HG03060 (cell line): ENCODE results near the gene SERTAD2.

Experiments used
- ATAC-seq: cut with Tn5 transposase; IDR thresholded peaks from one replicate; pipeline ENCODE4 v1.9.1; 2021; ENCODE audit warnings: low read depth, moderate number of reproducible peaks; ENCODE audit not compliant: unreplicated experiment

The SERTAD2 gene

DNA sequence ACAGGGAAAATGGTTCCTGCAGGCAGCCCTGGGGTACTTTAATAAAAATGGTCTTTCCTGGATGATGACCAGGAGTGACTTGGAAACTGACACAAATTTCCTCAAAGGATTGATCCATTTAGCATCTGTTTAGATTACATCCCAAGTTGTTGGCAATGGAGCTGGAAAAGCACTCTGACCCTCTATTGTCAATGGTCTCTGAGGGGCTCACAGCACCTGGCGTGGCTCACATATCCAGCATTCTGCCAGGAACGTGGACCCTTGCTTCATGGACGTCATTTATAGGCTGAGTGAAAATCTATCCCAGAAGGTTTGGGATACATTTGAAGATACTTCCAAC lies 43.8 kb downstream of the SERTAD2 start:
- ATAC-seq: no peak

DNA sequence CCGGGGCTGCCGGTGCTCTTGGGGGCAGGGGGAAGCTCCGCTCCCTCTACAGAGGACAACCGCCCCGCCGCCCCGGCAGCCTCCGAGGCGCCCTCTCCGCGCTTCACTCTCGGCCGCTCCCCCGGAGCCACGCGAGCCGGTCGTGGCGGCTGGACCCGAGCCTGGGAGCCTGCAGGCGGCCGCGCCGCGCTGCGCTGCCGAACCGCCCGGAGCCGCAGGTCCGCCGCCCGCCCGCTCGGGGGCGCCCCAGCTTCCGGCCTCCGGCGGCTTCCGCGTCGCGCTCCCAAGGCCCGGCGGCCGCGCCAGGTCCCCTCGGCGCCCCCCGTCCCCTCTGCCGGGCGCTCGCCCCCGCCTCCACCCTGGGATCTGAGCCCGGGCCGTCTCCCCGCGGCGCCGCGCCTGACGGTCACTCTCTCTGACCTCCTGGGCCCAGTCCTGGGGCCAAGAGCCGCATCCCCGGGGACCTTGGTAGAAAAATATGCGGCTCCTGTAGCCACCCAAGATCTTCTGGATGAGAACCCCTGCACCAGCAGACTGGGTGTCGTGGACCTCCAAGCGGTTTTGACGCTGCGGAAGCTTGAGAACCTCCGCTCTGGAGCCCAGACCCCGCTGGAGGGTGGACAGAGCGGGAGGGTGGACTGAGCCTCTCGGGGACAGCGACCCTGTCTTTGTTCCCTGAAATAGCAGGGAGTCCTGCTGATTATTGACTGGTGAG lies 44.3 kb downstream of the SERTAD2 start:
- no peak for ATAC-seq

DNA sequence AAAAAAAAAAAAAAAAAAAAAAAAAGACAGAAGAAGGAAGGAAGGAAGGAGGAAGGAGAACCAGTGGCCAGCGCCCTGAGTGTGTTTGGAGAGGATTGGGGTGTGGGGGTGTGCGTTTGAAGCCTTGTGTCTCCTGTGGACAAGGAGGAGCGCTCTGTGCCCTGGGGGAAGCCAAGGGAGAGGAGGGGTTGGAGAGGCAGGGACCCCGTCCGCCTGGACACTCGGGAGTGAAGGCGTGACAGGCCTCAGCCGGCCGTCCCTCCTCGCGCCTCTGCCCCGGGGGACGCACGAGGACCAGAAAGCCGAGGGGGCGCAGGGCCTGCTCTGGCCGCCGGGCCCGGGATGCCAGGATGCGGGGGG lies 44.9 kb downstream of the SERTAD2 start:
- ATAC-seq: no peak

GRCh38 chr2:64607381-64608304 lies 46.1 kb downstream of the SERTAD2 start:
- ATAC-seq: no peak

- peak; percentile 84 for ATAC-seq
Measured at GRCh38 chr2:64606479-64607363, 47.0 kb downstream of the SERTAD2 start.

GRCh38 chr2:64605991-64606478 lies 47.7 kb downstream of the SERTAD2 start:
- ATAC-seq: no peak

DNA sequence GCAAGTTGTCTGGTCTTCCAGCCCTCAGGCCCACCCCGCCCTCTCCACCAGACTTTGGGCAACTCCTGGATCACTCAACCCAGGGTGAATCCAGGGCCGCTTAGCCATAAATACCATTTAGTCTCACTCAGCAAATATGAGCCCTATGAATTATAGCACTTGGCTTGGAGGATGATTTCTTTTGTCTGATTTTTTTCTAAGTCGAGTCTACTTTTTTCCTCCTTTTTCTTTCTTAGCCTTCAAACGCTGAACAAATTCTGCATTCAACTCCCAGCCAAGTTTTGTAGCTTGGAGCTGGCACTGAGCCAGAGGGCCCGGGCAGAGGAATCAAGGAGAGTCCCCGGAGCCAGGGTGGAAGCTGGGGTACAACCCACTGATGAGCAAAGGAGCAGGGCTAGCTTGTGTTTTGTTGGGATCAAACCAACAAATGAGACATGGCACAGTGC lies 48.7 kb downstream of the SERTAD2 start:
- ATAC-seq: no peak

GRCh38 chr2:64604155-64604554 lies 49.6 kb downstream of the SERTAD2 start:
- no peak for ATAC-seq

- no peak for ATAC-seq
Measured at GRCh38 chr2:64602436-64602835, 51.3 kb downstream of the SERTAD2 start.

DNA sequence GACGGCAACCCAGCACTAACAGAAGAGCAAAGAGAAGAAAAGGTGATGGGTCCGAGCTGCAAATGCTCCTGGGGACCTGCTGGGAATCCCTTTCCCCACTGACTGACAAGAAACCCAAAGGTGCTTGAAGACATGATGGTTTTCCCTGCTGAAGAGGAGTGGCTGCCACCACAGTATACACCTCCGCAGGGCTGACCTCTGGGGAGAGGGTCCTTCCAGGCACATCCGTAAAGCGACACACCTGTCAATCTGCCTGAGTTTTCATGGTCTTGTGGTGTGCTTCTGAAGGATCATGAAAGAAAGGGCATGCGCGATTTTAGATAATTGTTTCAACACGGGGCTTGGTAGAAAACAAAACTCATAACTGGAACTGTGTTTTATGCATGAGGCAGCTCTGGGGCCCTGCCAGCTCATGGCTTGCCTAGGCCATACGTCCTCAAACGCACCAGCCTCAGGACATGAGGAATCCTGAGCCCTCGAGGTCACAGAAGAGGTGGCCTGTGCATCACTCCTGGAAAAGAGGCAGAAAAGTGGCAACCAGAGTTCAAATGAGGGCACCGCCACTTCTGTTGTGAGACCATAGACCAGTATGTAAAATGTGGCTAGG lies 51.8 kb downstream of the SERTAD2 start:
- no peak for ATAC-seq

- no peak for ATAC-seq
Measured at GRCh38 chr2:64601034-64601754, 52.5 kb downstream of the SERTAD2 start.

GRCh38 chr2:64599469-64599868 lies 54.2 kb downstream of the SERTAD2 start:
- ATAC-seq: no peak

DNA sequence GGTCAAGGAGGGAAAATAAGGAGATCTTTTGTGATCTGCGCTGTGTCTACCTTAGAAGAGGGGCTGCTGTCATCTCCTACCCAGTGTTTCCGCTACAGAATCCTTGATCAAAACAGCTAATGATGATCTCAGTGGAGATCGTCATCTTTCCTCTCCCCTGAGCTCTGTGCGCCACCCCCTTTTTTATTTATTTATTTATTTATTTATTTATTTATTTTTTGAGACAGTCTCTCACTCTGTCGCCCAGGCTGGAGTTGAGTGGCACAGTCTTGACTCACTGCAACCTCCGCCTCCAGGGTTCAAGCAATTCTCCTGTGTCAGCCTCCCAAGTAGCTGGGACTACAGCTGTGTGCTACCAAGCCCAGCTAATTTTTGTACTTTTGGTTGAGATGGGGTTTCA lies 55.5 kb downstream of the SERTAD2 start:
- no peak for ATAC-seq

GRCh38 chr2:64595397-64596176 lies 58.1 kb downstream of the SERTAD2 start:
- no peak for ATAC-seq

GRCh38 chr2:64594226-64594989 lies 59.3 kb downstream of the SERTAD2 start:
- ATAC-seq: no peak

DNA sequence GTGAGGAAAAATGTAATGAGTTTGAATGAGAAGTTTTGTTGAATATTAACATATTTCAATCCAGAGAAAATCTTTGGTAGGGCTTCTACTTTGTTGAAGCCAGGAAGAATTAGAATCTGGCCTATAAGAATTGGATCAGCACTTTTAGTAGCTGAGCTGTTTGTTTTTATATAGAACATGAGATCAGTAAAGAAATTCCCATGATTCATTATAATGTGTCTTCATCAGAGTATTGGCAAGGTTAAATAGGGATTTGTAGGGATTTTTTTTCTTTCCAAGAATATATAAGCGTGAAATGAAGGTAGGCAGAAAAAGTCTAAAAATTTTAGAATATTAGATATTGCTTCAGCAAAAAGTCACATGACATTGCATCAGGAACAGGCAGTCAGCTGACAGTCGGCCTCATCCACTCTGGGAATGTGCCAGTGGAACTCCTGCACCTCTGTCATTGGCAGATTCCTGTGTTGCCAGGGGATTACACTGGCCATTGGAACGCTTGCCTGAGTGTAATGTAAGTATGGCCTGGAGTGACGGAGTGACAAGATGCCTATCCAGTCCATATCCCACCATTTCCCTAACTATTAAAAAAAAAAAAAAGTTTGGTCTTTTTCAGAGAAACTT lies 60.6 kb downstream of the SERTAD2 start:
- ATAC-seq: no peak

GRCh38 chr2:64591188-64591587 lies 62.5 kb downstream of the SERTAD2 start:
- ATAC-seq: no peak

DNA sequence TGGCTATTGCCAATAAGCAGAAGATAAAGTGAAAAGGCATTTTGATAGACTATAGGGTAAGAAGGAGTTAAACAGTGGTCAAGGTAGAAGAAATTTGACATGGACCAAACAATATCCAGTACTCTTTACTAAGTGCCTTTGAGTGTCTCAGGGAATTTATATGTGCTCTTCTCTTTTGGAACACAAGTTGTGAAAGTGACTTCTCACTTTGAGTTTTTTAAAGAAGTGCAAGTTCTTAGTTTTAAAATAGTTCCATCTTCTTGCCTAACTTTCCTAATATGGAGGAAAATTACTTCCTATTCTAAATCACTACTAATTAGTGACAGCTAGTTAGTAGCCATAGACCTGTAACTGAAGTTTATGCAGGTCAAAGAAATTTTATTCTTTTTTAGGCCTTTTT lies 66.2 kb downstream of the SERTAD2 start:
- no peak for ATAC-seq
